Measurements from ENCODE around the gene C10orf53.

GRCh38 chr10:49651917-49652316 is 27.5 kb upstream of the C10orf53 start:
- no peak for TF ChIP-seq EZH2 (IDR thresholded peaks at IDR 0.05; ENCODE audit: insufficient read depth, poor library complexity, severe bottlenecking)
- no peak for TF ChIP-seq EZH2phosphoT487 (IDR thresholded peaks at IDR 0.05; ENCODE audit: insufficient read depth, low read depth)

Data from GM23248 (cell line).